K562 (cell line): ENCODE results near the gene RARRES1. TPM values are rescaled to one million over a fixed set of nuclear protein-coding genes. Genes with fewer than 3 reads are reported as not detected.
A peak's percentile ranks its signal among the peaks of the same experiment; 100 is the strongest.

Experiments used
- ARID1B ChIP-seq: fragments of 450-650 bp; IDR thresholded peaks from 2 replicates; pipeline ENCODE4 v1.6.1; 2016; ENCODE audit warnings: antibody characterized with exemption, mild to moderate bottlenecking, inconsistent platforms
- BCOR ChIP-seq: fragments of 450-650 bp; IDR thresholded peaks from 2 replicates; pipeline ENCODE4 v1.6.1; 2016
- BMI1 ChIP-seq: fragments of 150-350 bp; IDR thresholded peaks from 2 replicates; pipeline ENCODE4 v1.6.1; 2014; ENCODE audit warnings: low read length
- CSDE1 ChIP-seq, 2 experiments: fragments of 450-650 bp; IDR thresholded peaks; 2 replicates each; pipeline ENCODE4 v1.6.1; 2016; ENCODE audit warnings: mild to moderate bottlenecking in 1 of 2
- DNMT1 ChIP-seq: fragments of 450-650 bp; IDR thresholded peaks from 2 replicates; pipeline ENCODE4 v1.6.1; 2016; ENCODE audit warnings: antibody characterized with exemption, mild to moderate bottlenecking
- ETS2 ChIP-seq: IDR thresholded peaks from 2 replicates; pipeline ENCODE4 v1.6.1; 2016; ENCODE audit warnings: borderline replicate concordance, missing genetic modification characterization, mild to moderate bottlenecking, moderate library complexity, missing compliant biosample characterization; ENCODE audit not compliant: poor library complexity, severe bottlenecking
- GMEB1 ChIP-seq: fragments of 250-450 bp; sonication (Bioruptor Pico); IDR thresholded peaks from 2 replicates; pipeline ENCODE4 v1.4.0; 2020; ENCODE audit warnings: mild to moderate bottlenecking
- IRF2 ChIP-seq: sonication (generic); formaldehyde crosslinking; IDR thresholded peaks from 2 replicates; pipeline ENCODE4 v1.8.1; 2022; ENCODE audit warnings: mild to moderate bottlenecking, missing genetic modification reagents
- MCM3 ChIP-seq: fragments of 450-650 bp; IDR thresholded peaks from 2 replicates; pipeline ENCODE4 v1.6.1; 2016
- NCOR1 ChIP-seq: fragments of 450-650 bp; IDR thresholded peaks from 2 replicates; pipeline ENCODE4 v1.6.1; 2016; ENCODE audit warnings: mild to moderate bottlenecking, moderate library complexity
- NELFE ChIP-seq: IDR thresholded peaks from 2 replicates; pipeline ENCODE4 v1.6.1; 2011; ENCODE audit warnings: mild to moderate bottlenecking; ENCODE audit not compliant: insufficient read depth, insufficient read length
- PREB ChIP-seq: sonication (generic); formaldehyde crosslinking; IDR thresholded peaks from 2 replicates; pipeline ENCODE4 v1.8.1; 2023; ENCODE audit warnings: mild to moderate bottlenecking, missing genetic modification reagents
- SMARCB1 ChIP-seq: IDR thresholded peaks from 2 replicates; pipeline ENCODE4 v1.6.1; 2011; ENCODE audit warnings: improper control_type of control experiment, low read depth; ENCODE audit not compliant: insufficient read length
- SNRNP70 ChIP-seq: fragments of 200-400 bp; formaldehyde crosslinking; optimal IDR thresholded peaks from 2 replicates; pipeline ENCODE3; 2017; ENCODE audit warnings: low read depth, low read length
- TCF15 ChIP-seq: fragments of 250-450 bp; sonication (Bioruptor Pico); IDR thresholded peaks from 2 replicates; pipeline ENCODE4 v1.8.0; 2022; ENCODE audit warnings: moderate library complexity, mild to moderate bottlenecking, inconsistent platforms
- ZNF124 ChIP-seq: sonication (generic); formaldehyde crosslinking; IDR thresholded peaks from 2 replicates; pipeline ENCODE4 v1.8.1; 2022; ENCODE audit warnings: missing genetic modification reagents
- ZNF41 ChIP-seq: fragments of 250-450 bp; sonication (Bioruptor Pico); conservative IDR thresholded peaks from 2 replicates; pipeline ENCODE4 v1.4.0; 2020; ENCODE audit warnings: mild to moderate bottlenecking
- ZNF518B ChIP-seq: fragments of 250-450 bp; sonication (Bioruptor Pico); IDR thresholded peaks from 2 replicates; pipeline ENCODE4 v1.5.0; 2021; ENCODE audit warnings: mild to moderate bottlenecking, moderate library complexity
- polyA plus RNA-seq, 8 experiments: library from polyadenylated mRNA; depleted of rRNA in 4 of 8; stranded (reverse) in 5 of 8; unstranded in 3 of 8; fragments of >200 nt; fragmentation: Nextera tagmentation in 2 of 8; fragmentation: Illumina TruSeq in 1 of 8; extraction: Ambion mirVana in 2 of 8; extraction: Trizol in 1 of 8; gene quantifications; 2 replicates each; pipeline versions ENCODE4 v1.2.1 to v1.2.3, GENCODE V29; 2011 to 2014; ENCODE audit warnings: inconsistent platforms in 1 of 8, missing spikeins in 1 of 8
- total RNA-seq, 7 experiments: library from RNA; depleted of rRNA in 6 of 7; stranded (reverse); fragments of >200 nt in 6 of 7; fragmentation: Illumina TruSeq in 2 of 7; extraction: Trizol in 2 of 7; gene quantifications; 2 replicates each; pipeline versions ENCODE4 v1.2.1 to v1.2.3, GENCODE V29; 2011 to 2021; ENCODE audit warnings: low replicate concordance in 1 of 7
- TF ChIP-seq, protein P1 (sequence below): fragments of 450-650 bp; IDR thresholded peaks from 2 replicates; pipeline ENCODE4 v1.6.1; 2016; ENCODE audit warnings: antibody characterized with exemption
- TF ChIP-seq, protein P2 (sequence below): fragments of 450-650 bp; formaldehyde crosslinking; conservative IDR thresholded peaks from 2 replicates; pipeline ENCODE4 v1.4.0; 2022; ENCODE audit warnings: mild to moderate bottlenecking, missing genetic modification characterization
- TF ChIP-seq, protein P3 (sequence below): fragments of 450-650 bp; IDR thresholded peaks from 2 replicates; pipeline ENCODE4 v1.6.1; 2016; ENCODE audit warnings: low read depth, mild to moderate bottlenecking, moderate library complexity

The RARRES1 gene
- total and polyA plus RNA-seq, 9 of the 15 experiments (the other 6 are each of a cell fraction or from before 2014, with no cell fraction given), result not detected

- TF ChIP-seq SMARCB1 (no peak), ZNF124 (CRISPR knock-in tag) (no peak), NELFE (no peak), PREB (CRISPR knock-in tag) (no peak), IRF2 (CRISPR knock-in tag) (no peak), ETS2 (tag) (no peak), CSDE1 (IDR thresholded peaks at IDR 0.05) (no peak), ARID1B (0 out of 2 replicates have a peak, but pooled peaks have one; percentile 9), GMEB1 (CRISPR knock-in tag) (no peak), NCOR1 (no peak; the same call in 1 of the 2 replicates), ZNF518B (CRISPR knock-in tag) (no peak), MCM3 (no peak), TCF15 (no peak), DNMT1 (no peak), SNRNP70 (no peak), ZNF41 (no peak), BCOR (no peak), BMI1 (no peak)
- TF ChIP-seq, protein P1, sequence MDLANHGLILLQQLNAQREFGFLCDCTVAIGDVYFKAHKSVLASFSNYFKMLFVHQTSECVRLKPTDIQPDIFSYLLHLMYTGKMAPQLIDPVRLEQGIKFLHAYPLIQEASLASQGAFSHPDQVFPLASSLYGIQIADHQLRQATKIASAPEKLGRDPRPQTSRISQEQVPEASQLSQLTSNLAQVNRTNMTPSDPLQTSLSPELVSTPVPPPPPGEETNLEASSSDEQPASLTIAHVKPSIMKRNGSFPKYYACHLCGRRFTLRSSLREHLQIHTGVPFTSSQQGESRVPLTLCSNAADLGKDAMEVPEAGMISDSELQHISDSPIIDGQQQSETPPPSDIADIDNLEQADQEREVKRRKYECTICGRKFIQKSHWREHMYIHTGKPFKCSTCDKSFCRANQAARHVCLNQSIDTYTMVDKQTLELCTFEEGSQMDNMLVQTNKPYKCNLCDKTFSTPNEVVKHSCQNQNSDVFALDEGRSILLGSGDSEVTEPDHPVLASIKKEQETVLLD, result no peak
- TF ChIP-seq, protein P2, sequence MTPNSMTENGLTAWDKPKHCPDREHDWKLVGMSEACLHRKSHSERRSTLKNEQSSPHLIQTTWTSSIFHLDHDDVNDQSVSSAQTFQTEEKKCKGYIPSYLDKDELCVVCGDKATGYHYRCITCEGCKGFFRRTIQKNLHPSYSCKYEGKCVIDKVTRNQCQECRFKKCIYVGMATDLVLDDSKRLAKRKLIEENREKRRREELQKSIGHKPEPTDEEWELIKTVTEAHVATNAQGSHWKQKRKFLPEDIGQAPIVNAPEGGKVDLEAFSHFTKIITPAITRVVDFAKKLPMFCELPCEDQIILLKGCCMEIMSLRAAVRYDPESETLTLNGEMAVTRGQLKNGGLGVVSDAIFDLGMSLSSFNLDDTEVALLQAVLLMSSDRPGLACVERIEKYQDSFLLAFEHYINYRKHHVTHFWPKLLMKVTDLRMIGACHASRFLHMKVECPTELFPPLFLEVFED, result no peak
- TF ChIP-seq, protein P3, sequence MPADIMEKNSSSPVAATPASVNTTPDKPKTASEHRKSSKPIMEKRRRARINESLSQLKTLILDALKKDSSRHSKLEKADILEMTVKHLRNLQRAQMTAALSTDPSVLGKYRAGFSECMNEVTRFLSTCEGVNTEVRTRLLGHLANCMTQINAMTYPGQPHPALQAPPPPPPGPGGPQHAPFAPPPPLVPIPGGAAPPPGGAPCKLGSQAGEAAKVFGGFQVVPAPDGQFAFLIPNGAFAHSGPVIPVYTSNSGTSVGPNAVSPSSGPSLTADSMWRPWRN, result no peak
Measured at GRCh38 chr3:158713094-158713499, 19.2 kb downstream of the RARRES1 start (continued).
